ENCODE measurements around the gene MYCBP2.
"Not testable (repeated sequence)": the region's sequence is repeated elsewhere in the genome, so short reads cannot be mapped to it uniquely, and the experiment has no call there.

Gene MYCBP2

DNA sequence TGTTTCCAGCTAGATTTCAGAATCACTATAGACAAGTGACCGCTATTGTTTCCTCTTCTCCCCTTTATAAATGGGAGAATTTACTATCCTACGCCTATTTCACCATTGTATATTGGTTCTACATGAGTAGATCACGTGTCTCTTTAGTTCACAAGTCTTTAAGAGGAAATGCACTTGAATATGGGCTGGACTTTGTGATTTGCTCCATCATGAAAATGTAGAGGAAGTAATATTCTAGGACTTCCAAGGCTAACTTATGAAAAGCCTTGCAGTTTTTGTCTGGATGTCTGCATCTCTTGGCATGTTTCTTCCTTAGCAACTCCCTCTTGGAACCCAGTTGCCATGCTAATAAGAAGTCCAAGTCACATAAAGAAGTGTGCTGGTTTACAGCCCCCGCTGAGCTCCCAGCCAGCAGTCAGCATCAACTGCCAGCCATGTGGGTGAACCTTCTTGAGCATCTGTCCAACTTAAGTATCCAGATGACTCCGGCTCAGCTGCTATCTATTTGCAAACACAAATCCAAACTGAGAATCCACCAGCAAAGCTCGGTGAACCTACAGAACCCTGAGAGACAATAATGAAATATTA is 295.1 kb downstream of the MYCBP2 start:
- peak in 1 of 51 donors; percentile 35 for DNase-seq

DNA sequence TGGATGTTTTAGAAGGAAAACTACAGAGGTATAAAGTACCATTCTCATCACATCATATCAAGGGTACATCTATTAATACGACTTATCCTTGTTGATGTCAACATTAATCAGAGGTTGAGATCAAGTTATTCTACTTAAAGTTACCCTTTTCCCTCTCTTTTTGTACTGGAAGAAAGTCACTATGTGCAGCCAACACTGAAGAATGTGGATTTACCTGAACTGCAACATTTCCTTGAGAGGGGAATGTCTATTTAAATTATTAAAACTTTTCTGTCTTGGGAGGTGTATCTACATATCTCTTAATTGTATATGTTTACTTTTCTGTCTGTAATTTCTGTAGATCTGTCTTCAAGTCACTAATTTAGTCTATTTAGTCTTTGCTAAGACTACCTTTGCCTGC is 297.5 kb downstream of the MYCBP2 start:
- no peak for DNase-seq

DNA sequence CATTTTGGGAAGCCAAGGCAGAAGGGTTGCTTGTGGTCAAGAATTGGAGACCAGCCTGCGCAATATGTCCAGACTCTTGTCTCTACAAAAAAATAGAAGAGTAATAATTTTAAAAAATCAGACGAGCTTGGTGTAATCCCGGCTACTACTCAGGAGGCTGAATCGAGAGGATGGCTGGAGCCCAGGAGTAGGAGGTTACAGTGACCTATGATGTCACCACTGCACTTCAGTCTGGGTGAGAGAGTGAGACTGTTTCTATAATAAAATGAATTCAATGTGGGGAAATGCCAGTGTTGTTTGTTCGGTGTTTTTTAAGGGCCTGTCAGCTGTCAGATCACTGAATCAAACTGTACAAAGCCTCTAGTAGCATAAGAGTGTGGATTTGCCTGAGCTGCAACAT is 298.7 kb downstream of the MYCBP2 start:
- DNase-seq: peak in 2 of 51 donors; percentile 9 to 19

DNA sequence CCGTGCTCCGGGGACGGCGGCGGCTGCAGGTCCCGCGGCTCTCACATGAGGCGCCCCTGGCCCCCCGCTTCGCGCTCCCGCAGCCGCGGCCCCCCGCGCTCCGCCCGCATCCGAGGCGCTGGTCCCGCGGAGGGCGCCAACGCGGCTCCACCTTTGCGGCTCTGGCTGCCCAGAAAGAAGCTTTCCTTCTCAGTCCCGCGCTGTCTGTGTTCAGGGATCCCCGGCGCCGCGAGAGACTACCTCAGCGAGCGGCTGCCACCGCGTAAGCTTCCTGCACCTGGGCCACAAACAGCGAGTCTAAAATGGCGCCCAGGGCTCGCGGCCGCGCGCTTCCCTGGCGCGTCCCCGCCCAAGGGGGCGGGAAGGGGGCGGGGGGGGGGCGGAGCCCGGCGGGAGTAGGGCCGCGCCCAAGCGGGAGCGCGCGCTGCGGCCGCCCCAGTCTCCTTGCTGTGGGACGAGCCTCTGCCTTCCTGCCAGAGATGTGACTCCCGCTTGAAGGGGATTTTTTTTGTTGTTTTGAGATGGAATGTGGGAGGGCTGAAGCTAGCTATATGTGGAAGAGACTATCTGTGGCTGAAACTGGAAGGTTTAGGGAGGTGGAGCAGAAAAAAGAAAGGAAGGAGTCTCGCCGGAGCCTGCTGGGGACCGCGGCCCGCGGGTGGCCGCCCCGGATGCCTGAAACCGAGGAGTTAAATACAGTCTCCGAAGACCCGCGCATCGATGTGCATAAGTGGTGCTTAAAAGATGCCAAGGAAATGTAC is 299.9 kb downstream of the MYCBP2 start, which contains the start of gene FBXL3:
TSS of gene FBXL3 (minus strand) at position 299 of the 761 bp plus-strand sequence. CDS start 5,299 bp downstream, outside the sequence.
- DNase-seq: peak; percentile 30 to 92 (median 73)

DNA sequence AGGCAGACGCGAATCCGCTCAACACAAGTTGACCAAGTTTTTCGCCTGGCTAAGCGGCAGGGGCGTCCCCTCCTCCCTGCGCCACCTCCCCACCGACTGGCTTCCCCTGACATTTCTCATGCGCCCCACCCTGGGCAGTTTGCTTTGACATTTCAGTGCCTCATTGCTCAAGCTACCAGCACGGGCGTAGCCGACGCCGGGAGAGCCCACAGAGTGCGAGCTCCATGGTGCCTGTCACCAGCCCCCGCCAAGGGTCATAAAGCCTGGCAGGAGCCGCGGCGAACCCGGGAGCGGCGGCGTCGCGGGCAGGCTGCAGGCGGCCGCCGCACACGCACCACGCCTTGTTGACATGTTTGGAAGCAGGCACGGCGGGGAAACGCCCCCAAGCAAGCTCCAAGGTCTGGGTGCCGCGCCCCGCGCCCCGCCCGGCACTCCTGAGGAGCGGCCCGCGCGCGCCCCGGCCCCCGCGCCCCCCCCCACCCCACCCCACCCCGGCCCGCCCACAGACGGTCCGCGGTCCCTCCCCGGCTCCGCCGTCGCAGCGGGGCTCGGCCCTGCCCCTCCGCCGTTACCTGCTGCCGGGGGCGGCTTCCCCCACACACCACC is 300.5 kb downstream of the MYCBP2 start:
- peak in 45 of 51 donors; percentile 7 to 85 (median 57) for DNase-seq

DNA sequence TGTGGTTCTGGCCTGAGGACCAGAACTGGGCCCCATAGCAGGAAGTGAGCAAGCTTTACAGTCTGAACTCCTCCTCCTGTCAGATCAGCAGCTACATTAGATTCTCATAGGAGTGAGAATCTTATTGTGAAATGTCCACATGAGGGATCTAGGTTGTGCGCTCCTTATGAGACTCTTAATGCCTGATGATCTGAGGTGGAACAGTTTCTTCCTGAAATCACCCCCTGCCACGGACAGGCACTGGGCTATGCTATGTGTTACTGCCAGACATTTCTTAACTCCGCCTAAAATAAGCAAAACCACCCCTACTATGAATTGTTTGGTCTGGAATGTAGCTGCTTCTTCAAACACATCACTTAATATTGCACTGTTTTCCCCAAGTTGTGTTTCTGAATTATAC is 304.6 kb downstream of the MYCBP2 start:
- no peak for DNase-seq

DNA sequence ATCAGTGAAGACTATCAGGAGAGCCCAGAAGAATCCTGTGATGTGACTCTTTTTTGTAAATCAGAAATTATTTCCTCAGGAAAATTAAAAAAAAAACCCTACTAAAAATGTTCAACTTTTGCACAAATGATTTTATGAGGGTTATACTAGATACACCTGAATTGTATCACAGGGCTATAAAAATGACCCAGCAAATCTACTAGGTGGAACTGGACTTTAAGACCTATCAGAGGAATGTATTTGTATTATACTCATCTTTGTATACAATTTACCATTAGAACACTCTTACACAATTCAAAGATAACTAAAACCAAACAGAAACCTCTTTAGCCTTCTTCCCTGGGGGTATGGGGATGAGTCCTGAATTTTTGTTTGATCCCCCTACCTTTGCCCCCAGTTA is 307.1 kb downstream of the MYCBP2 start:
- DNase-seq: no peak

DNA sequence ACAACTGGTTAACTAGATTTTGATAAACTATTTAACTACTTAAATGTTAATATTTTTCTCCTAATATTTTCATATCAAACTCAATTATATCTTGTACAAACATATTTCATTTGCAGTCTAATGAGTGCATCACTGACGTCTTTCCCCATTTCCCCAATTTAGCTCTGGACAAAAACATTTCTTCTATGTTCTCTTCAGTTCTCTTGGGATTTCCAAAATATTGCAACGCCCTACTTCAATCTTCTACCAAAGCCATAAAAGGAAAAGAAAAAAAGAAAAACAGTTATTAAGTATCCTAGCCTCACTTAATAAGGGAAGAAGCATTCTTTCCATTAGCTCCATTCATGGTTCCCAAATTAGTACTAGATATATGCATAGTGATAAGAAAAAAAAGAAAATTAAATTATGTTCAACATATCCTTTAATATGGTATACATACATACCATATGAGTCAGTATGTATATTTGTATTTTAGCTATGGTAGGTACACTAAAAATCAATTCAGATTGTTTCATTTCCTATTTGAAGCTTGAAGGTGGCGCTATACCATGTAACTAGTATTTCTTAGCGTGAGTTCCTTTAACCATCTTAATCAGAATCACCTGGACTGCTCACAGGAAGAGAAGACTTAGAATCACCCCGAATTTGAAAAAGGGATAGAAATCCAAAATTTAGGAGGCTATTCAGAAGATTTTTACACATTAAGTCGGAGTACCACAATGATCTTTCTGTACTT is 309.8 kb downstream of the MYCBP2 start:
- no peak for DNase-seq

DNA sequence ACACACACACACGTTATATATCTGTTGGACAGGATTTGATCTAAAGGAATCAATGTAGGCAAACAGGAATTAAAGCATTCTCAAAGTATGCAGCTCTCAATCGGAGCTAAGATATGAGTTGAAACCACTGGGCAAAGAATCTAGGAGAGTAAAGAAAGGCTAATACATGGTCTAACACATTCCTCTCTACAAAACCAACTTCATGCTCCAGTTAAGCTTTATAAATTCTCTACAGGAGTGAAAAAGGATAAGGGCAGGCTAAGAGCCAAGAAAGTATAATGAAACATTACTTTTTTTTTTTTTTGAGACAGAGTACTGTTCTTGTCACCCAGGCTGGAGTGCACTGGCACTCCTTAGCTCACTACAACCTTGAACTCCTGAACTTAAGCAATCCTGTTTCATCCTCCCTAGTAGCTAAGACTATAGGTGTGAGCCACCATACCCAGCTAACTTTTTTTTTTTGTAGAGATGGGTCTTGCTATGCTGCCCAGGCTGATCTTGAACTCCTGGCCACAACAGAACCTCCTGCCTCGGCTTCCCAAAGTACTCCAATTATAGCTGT is 310.6 kb downstream of the MYCBP2 start:
- no peak for DNase-seq

DNA sequence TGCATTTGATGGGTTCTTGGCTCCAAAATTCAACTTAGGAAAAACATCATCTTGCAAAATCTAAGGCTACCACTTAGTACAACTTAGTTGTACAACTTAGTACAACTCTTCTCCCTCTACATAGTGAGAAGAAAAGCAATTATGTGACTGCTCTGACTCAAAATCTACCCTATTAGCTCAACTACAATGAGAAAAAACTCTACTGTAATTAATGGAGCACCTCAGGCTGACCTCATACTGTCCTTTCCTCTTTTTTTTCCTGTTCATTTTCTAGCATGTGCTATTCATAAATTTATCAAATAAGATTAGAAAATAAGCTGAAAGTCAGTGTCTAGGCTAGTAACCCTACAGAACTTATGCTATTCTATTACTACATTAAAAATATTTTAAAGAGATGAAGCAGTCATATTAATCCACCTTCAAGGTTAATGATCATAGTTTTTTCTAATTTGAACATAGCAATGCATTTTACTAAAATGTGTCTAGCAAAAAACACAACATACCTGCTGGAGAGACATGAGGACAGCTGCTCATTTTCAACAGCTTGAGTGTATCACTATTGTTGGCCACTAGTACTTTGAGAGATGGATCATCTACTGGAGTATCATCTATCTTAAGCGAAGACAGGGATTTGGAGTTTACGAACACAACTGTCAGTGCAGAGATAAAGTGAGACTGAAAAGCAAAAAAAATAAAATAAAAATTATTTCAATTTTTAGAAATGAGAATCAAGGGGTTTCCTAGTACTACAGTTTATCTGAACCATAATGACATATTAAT is 311.8 kb downstream of the MYCBP2 start:
- no peak for DNase-seq

DNA sequence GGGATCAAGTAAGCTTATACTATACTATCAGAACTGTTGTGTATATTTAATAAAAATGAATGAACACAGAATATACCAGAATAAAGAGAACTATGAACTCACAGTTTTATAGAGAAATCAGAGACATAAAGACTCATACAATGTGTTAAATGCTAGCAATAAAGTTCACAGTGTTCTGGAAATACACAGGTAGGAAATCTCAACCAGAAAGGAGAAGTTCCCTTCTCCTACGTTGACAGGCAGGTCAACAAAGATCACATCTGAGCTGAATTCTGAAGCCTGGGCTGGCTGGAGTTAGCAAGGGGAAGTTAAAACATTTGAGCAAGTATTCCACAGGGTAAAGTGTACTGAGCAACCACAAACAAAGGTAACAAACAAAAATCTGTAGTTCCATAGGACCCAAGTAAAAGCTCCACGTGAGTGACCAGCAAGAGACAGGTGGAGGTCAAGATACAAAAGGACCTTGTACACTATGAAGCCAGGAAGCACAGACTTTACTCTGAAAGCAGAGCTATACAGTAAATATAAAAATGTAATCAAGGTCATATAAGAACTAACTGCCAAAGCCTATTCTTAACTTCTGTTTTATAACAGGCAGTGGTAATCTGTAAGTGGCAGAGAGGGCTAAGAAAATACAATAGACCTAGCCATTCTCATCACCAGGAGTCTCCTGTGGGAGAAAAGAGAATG is 312.9 kb downstream of the MYCBP2 start:
- DNase-seq: no peak

DNA sequence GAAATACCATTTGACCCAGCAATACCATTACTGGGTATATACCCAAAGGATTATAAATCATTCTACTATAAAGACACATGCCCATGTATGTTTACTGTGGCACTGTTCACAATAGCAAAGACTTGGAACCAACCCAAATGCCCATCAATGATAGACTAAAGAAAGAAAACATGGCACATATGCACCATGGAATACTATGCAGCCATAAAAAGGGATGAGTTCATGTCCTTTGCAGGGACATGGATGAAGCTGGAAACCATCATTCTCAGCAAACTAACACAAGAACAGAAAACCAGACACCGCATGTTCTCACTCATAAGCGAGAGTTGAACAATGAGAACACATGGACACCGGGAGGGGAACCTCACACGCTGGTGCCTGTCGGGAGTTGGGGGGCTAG is 317.2 kb downstream of the MYCBP2 start:
- DNase-seq: not testable (repeated sequence)

DNA sequence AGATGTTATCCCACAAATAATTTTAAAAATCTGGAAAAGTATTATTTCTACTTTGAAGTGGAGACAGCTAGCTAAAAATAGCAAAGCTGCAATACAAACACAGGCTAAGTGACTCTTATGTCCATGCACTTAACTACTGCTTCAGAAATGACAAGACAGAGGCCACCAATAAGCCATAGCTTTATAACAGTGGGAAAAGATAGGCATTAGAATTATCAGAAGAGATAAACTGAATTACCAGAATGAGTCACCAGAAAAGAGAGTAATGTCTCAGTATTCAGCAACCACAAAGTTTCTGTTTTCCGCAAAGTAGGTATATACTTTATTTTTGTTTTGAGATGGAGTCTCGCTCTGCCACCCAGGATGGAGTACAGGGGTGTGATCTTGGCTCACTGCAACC is 317.9 kb downstream of the MYCBP2 start:
- no peak for DNase-seq

DNA sequence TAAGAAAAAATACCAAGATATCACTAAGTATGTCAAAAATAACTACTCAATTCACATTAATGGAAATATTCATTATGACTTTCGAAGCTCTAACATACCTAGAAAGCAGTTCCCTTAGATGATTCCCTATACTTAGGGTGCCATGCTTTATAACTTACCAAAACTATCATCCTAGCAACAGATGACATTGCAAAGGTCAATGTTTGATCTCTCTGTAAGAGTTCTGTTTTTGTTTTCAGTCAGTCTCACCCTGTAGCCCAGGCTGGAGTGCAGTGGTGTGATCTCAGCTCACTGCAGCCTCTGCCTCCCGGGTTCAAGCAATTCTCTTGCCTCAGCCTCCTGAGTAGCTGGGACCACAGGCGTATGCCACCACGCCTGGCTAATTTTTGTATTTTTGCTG is 318.6 kb downstream of the MYCBP2 start:
- DNase-seq: not testable (repeated sequence)

DNA sequence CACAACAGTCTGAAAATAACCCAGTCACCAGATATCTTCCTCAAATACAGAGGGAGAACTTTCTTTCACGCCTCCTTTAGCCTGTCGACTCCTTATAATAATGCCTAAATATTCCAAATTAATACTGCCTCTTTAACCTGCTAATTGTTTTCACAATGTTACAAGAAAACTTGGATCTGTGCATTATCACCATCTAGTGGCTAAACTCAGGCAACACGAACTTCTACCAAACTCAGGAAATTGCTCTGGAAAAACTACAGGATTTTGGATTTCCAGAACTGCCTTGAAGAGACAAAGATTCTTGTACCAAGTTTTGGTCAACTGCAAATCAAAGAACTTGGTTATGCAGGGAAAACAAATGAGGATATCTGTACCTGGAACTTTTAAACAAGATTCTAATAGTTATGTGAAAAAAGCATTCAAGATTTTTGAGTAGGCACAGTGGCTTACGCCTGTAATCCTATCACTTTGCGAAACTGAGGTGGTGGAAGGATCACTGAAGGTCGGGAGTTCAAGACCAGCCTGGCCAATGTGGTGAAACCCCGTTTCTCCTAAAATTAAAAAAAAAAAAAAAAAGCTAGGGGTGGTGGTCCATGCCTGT is 324.2 kb downstream of the MYCBP2 start:
- DNase-seq: peak in 1 of 51 donors; percentile 5

DNA sequence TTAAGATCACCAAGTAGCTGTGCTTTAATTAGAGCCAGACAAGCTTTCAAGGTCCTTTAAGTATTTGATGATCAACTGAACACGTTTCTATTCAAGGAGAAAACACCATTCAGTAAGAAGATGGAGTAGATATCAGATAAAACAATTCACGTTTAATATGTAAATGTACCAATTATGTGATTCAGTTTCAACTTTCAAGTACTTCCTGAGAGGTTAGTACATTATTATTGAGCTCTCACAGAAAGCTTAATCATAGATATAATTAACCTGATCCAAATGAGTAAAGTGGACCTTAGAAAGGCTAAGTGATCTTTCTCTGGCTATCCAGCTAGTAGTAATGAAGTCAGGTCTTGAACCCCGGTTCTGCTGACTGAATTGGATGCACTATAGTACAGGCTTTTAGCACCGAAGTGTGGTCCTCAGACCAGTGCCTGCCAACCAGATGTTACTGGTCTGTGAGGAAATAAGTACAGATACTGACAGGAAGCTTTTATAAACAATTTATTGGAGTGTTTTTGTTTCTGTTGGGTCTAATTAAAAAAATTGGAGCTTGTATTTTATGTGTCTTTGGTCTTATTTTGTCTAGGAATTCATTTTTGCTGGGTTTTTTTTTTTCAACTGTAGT is 324.8 kb downstream of the MYCBP2 start:
- no peak for DNase-seq

DNA sequence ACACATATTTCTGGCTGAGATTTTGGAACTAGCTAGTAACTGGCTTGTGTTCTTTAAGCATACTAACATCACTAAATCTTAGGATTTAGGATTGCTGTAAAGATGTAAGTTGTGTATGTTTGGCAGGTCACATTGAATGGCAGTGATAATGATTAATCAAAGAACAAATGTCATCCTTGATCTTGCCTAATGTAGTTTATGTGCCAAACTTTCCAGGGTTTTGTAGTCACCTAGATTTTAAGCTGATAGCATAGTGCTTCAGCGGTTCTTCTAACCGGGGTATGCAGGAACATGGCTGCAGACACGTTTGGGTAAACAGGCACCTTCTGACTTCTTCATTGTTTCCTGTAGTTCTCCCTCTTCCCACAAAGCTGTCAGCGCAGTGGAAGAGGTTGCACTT is 325.4 kb downstream of the MYCBP2 start:
- DNase-seq: no peak

DNA sequence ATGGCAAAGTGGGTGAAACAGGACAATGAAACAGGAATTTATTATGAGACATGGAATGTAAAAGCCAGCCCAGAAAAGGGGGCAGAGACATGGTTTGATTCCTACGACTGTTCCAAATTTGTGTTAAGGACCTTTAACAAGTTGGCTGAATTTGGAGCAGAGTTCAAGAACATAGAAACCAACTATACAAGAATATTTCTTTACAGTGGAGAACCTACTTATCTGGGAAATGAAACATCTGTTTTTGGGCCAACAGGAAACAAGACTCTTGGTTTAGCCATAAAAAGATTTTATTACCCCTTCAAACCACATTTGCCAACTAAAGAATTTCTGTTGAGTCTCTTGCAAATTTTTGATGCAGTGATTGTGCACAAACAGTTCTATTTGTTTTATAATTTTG is 326.4 kb downstream of the MYCBP2 start:
- DNase-seq: no peak
